Adrenal gland (tissue), 12 donors: ENCODE measurements around the gene PARD3B. TPM values are rescaled to one million over a fixed set of nuclear protein-coding genes. Genes with fewer than 3 reads are reported as not detected.

Experiments used
- DNase-seq, 7 donors: peaks; one replicate each; pipeline ENCODE4 v3.0.0-alpha.2; 2019 to 2020
- H3K27ac ChIP-seq, 5 donors: fragments of 200-600 bp; sonication (generic) in 4 of 5; 1 replicate in 3 of 5; 2 replicates in 2 of 5; pipeline versions ENCODE4 v1.5.1 to v1.8.0; 2016 to 2020; ENCODE audit warnings: mild to moderate bottlenecking in 1 of 5
- H3K27me3 ChIP-seq: fragments of 200-600 bp; 2 replicates; pipeline ENCODE4 v1.8.0; 2021
- H3K36me3 ChIP-seq, 2 donors: fragments of 200-600 bp; replicated peaks in 1 of 2; 1 replicate in 1 of 2; 2 replicates in 1 of 2; pipeline versions ENCODE4 v1.5.1 to v1.8.0; 2018 to 2022
- H3K4me1 ChIP-seq, 2 donors: fragments of 200-600 bp; replicated peaks in 1 of 2; 1 replicate in 1 of 2; 2 replicates in 1 of 2; pipeline versions ENCODE4 v1.5.1 to v1.8.0; 2018 to 2021
- H3K4me3 ChIP-seq, 4 donors: fragments of 200-600 bp; sonication (generic) in 3 of 4; one replicate each; pipeline ENCODE4 v1.5.1; 2016 to 2018
- H3K9me3 ChIP-seq, 3 donors: fragments of 200-600 bp; sonication (generic) in 1 of 3; replicated peaks in 1 of 3; 1 replicate in 2 of 3; 2 replicates in 1 of 3; pipeline versions ENCODE4 v1.5.1 to v1.8.0; 2016 to 2021
- CTCF ChIP-seq, 6 experiments: fragments of 450-650 bp in 4 of 6; fragments of 200-600 bp in 2 of 6; sonication (generic) in 1 of 6; IDR thresholded peaks; 1 replicate in 5 of 6; 2 replicates in 1 of 6; pipeline versions ENCODE4 v1.5.1 to v1.8.0; 2016 to 2021; ENCODE audit warnings: antibody characterized with exemption in 6 of 6, mild to moderate bottlenecking in 2 of 6, moderate library complexity in 1 of 6
- POLR2A ChIP-seq, 2 donors: fragments of 450-650 bp; IDR thresholded peaks; one replicate each; pipeline ENCODE4 v1.6.1; 2017; ENCODE audit warnings: antibody characterized with exemption in 2 of 2, mild to moderate bottlenecking in 2 of 2, moderate library complexity in 1 of 2
- WGBS, 4 donors: extraction: QIAGEN DNeasy Blood & Tissue Kit in 2 of 4; methylation state at CpG; one replicate each; pipeline versions ENCODE4 v1.1.5 to v1.1.7; 2013 to 2017; 5-methylcytosine and 5-hydroxymethylcytosine counted together
- intact Hi-C, 2 donors: fragments of 100-400 bp; cut with DNase I; formaldehyde crosslinking; loops; one replicate each; pipeline versions ENCODE4 v1.14.1 to v1.15.0; 2022 to 2023
- polyA plus RNA-seq, 3 donors: library from polyadenylated mRNA; stranded (reverse); fragments of 200-250 nt in 2 of 3; fragments of 350-450 nt in 1 of 3; fragmentation: Illumina TruSeq in 1 of 3; extraction: RNeasy Lipid Tissue Mini Kit (QIAGEN cat#74804) in 1 of 3; gene quantifications; one replicate each; pipeline ENCODE4 v1.2.3, GENCODE V29; 2013 to 2014
- total RNA-seq, 9 donors: library from RNA; depleted of rRNA in 4 of 9; stranded (reverse); fragments of >200 nt in 4 of 9; fragments of 120-200 nt in 1 of 9; fragmentation: NEBNext Ultra II Directional in 1 of 9; extraction: Animal tissue kit (Norgen Biotek cat#: 25700) in 1 of 9; gene quantifications; one replicate each; pipeline versions ENCODE4 v1.1.0 to v1.2.4, GENCODE V29; 2013 to 2023
- donor health status: healthy with polysubstance abuse.
- donor health status: Bipolar disorder and iron deficiency.
- donor health status: DM: yes; HTN: yes; CAD: no.
- donor health status: DM: no; HTN: no; CAD: no.
- donor health status: DM: no; HTN: no; CAD: no.
- donor health status: DM: yes; HTN: yes; CAD: no.

PARD3B gene
- total and polyA plus RNA-seq, 12 donors, result 1.9 to 20.4 (median 9.5) TPM

- Histone ChIP-seq H3K36me3 (no peaks in the 10 kb centered on the region), H3K27ac (no peak overlapping the region), H3K9me3 (no peaks in the 10 kb centered on the region), H3K4me3 (no peak overlapping the region), H3K4me1 (no peaks in the 10 kb centered on the region), H3K27me3 (no peaks in the 10 kb centered on the region)
- 85 to 90% (median 88%) methylated on average over 5 of the region's 5 CpGs for WGBS, 4 donors
- no peak for DNase-seq
- intact Hi-C loops, result no loop called here
- TF ChIP-seq POLR2A (IDR thresholded peaks at IDR 0.05) (no peak), CTCF (IDR thresholded peaks at IDR 0.05) (no peak)
These were observed 918.3 kb downstream of the PARD3B start for GRCh38 chr2:205463466-205464025.

- TF ChIP-seq CTCF (IDR thresholded peaks at IDR 0.05) (no peak), POLR2A (IDR thresholded peaks at IDR 0.05) (no peak)
- no peaks in the 10 kb centered on the region for H3K9me3 ChIP-seq
- no peaks in the 10 kb centered on the region for H3K4me1 ChIP-seq
- no peak for DNase-seq
- WGBS, 4 donors, result 85 to 91% (median 87%) methylated on average over 3 of the region's 3 CpGs
- no peaks in the 10 kb centered on the region for H3K27me3 ChIP-seq
- no peak overlapping the region for H3K4me3 ChIP-seq
- H3K27ac ChIP-seq, result no peak overlapping the region
- intact Hi-C loops, result no loop called here
- H3K36me3 ChIP-seq, result no peaks in the 10 kb centered on the region
These were observed 919.4 kb downstream of the PARD3B start for GRCh38 chr2:205464681-205465080.

GRCh38 chr2:205465791-205466190, 920.5 kb downstream of the PARD3B start:
- Histone ChIP-seq H3K4me1 (no peaks in the 10 kb centered on the region), H3K27me3 (no peaks in the 10 kb centered on the region), H3K4me3 (no peak overlapping the region), H3K27ac (no peak overlapping the region), H3K36me3 (no peaks in the 10 kb centered on the region), H3K9me3 (no peaks in the 10 kb centered on the region)
- no peak for DNase-seq
- TF ChIP-seq CTCF (IDR thresholded peaks at IDR 0.05) (no peak), POLR2A (IDR thresholded peaks at IDR 0.05) (no peak)
- WGBS, 4 donors, result 64 to 78% (median 71%) methylated on average over 3 of the region's 3 CpGs
- intact Hi-C loops, result no loop called here

GRCh38 chr2:205471776-205472175, 926.5 kb downstream of the PARD3B start:
- no peaks in the 10 kb centered on the region for H3K4me1 ChIP-seq
- no peaks in the 10 kb centered on the region for H3K27me3 ChIP-seq
- no peak overlapping the region for H3K4me3 ChIP-seq
- H3K9me3 ChIP-seq, result no peaks in the 10 kb centered on the region
- TF ChIP-seq POLR2A (IDR thresholded peaks at IDR 0.05) (no peak), CTCF (IDR thresholded peaks at IDR 0.05) (no peak)
- H3K27ac ChIP-seq, result no peak overlapping the region
- intact Hi-C loops, result no loop called here
- no peaks in the 10 kb centered on the region for H3K36me3 ChIP-seq
- 91 to 98% (median 95%) methylated on average over 2 of the region's 2 CpGs for WGBS, 4 donors
- no peak for DNase-seq
